C1 segment of cervical spinal cord (tissue), 14 donors: ENCODE measurements around the gene IFITM2.

Source experiments
- DNase-seq, 14 donors: peaks; one replicate each; lab custom pipeline; 2025; lab: John Stamatoyannopoulos, UW

IFITM2 gene

DNA sequence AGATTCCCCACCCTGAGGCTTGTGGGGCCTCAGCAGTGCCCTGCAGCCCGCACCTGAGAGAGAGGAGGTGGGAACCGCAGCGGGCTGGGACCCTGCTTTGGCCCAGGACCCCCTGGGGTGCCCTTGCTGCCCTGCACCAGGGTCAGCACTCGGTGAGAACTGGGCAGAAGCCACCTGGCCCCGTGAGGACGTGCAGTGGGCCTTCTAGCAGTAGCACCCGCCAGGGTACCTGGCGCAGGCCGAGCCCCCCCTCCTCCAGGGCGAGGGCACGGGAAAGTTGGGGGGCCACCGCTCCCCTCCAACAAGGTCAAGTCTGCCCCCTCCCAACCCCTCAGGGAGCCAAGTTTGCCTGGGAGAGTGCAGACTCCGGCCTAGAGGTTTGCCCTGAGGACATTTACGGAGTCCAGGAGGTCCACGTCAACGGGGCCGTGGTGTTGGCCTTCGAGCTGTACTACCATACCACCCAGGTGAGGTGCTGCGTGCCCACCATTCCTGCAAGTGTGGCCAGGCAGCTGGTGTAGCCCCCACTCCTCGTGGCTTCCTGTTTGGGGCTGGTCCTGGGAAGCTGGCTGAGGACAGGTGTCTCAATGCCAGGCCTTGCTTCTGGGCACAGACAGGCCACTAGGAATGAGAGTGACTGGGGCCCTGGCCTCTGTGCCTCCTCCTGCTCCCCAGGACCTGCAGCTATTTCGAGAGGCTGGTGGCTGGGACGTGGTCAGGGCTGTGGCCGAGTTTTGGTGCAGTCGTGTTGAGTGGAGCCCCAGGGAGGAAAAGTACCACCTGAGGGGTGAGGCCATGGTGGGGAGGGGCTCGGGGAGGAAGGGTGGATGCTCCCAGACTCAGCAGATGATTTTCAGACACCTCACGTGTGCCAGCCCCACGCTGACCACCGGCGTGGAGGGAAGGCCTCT lies 15.2 kb upstream of the IFITM2 start:
- DNase-seq, result no peak

DNA sequence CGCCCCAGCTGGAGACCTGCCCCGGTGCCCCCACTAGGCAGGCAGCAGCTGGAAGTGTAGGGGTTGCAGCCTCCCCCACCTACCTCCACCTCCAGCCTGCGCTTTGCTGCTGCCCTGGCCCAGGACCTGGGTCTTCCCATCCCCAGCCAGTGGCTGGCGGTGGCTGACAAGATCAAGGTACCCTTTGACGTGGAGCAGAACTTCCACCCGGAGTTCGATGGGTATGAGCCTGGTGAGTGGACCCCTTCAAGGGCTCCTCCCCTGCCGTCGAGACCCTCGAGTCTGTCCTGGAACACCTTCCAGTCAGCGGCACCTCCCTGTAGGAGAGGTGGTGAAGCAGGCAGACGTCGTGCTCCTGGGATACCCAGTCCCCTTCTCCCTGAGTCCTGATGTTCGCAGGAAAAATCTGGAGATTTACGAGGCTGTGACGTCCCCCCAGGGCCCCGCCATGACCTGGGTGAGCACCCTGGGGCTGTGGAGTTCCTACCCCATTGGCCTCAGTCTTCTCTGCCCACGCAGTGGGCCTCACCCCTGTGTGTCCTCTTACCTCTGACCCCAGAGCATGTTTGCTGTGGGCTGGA lies 14.3 kb upstream of the IFITM2 start:
- no peak for DNase-seq

DNA sequence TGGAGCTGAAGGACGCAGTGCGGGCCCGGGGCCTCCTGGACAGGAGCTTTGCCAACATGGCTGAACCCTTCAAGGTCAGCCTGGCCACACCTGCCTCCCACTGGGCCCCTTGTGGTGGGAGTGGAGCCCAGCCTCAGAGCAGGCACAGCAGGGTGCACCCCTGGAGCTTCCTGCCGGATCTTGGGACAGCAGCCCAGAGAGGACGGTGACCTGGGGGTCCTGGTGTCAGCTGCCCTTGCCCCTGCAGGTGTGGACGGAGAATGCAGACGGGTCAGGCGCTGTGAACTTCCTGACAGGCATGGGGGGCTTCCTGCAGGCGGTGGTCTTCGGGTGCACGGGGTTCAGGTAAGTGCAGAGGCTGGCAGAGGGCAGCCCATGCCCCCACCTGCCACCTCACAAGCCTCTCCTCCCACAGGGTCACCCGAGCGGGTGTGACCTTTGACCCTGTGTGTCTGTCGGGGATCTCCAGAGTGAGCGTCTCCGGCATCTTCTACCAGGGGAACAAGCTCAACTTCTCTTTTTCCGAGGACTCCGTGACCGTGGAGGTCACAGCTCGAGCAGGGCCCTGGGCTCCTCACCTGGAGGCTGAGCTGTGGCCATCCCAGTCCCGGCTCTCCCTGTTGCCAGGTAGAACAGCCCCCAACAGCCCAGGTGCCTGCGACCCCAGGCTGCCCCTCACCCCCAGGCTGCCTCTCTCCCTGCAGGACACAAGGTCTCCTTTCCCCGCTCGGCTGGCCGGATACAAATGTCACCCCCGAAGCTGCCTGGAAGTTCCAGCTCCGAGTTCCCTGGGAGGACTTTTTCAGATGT lies 13.6 kb upstream of the IFITM2 start:
- no peak for DNase-seq

DNA sequence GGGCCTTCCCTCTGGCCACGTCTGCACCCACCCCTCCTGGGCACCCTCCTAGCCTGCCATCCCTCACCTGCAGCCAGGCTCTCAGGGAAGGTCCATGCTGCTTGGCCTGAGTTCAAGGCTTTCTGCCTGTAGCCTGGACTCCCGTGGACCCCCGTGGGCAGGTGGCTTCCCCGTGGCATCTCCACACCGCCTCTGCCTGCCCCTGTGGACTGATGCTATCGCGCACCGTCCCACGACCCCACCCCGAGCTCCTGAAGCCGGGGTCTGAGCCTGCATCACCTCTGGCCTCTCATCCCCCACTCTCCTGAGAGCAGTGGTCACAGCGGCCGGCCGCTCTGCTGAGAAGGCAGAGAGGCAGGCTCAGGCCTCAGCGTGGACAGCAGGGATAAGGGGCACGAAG lies 12.8 kb upstream of the IFITM2 start:
- no peak for DNase-seq

DNA sequence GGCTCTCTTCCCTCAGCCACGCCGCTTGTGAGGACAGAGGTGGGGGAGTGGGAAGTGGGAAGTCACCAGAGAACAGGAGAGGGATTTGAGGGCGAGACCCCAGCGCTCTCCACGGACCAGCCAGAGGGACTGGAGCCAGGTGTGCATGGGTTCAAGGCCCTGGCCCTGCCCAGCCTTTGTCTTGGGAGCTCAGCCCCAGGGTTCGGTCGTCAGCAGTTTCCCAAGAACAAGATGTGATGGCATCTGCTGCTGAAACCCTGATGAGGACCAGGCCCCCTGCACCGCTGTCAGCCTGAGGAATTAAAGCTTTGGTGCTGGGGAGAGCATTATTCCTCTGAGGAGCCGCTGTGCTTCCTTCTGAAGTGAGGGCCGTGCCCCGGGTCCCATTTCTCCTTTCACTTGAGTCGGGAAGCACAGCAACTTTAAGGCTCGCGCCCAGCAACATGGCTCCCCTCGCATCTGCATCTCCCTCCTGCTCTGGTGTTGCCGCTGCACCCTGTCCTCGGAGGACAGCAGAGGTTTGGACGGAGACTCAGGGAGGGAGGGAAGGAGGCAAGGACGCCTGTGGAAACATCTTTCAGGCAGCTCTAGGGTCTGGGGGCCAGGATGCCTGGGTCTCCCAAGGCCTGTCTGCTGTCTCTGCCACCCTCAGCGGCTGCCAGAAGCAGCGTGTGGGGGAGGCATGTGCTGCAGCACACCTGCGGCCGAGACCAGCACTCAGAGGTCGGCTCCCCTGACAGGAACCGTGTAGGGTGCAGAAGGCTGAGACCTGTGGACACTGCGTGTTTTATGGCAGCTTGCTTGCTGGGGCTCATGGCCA lies 12.1 kb upstream of the IFITM2 start:
- DNase-seq, result no peak

DNA sequence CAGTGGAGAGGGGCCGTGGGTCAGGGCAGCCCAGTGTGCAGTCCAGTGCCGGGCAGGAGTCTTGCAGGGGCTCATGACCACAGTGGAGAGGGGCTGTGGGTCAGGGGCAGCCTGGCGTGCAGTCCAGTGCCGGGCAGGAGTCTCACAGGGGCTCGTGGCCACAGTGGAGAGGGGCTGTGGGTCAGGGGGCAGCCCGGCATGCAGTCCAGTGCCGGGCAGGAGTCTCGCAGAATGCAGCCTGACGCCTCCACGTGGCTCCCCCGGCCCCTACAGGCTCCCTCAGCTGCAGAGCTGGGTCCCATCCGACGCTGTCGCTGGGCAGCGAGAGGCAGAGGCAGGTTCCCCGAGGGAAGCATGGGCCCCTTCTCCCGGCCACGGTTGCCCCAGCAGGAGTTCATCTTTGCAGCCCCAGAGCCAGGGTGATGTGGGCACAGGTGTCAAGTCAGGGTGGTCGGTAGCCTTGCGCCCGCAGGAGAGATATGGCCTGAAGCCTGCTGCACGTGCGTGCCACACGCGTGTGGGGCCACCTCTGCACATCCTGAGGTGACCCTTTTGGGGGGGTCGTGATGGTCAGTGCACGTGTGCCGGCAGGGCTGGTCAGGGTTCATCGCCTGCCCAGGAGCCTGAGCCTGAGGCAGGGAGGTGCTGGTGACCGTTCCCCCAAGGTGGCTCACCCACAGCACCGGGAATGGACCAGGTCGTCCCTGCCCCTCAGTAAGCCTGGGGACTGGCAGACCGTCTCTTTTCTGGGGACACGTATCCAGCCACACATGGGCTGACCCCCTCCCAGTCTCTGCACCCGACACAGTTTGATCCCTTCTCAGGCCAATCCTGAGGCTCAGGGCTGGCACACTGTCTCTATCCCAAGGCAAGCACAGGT lies 11.2 kb upstream of the IFITM2 start:
- no peak for DNase-seq

DNA sequence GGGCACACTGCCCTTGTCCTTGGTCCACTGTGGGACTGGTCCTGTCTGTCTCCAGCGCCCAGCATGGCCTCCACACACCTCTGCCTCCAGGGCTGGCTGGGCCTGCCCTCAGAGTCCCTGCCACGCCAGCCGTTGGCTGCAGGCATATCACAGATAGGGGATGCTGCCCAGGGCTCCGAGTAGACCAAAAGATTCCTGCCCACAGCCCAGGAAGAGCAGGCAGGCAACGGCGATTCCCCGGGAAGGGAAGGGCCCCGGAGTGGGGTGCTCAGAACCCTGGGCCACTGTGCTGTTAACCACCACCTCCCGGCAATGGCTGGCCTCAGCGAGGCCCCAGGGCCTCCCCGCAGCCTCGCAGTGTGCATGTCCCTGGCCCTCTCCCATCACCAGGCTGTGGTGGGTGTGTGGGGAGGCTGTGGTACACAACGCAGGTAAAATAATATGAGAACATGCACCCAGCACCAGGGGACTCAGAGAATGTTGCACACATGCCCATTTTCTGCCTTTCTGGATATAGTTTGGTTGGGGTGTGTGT lies 10.5 kb upstream of the IFITM2 start:
- no peak for DNase-seq

DNA sequence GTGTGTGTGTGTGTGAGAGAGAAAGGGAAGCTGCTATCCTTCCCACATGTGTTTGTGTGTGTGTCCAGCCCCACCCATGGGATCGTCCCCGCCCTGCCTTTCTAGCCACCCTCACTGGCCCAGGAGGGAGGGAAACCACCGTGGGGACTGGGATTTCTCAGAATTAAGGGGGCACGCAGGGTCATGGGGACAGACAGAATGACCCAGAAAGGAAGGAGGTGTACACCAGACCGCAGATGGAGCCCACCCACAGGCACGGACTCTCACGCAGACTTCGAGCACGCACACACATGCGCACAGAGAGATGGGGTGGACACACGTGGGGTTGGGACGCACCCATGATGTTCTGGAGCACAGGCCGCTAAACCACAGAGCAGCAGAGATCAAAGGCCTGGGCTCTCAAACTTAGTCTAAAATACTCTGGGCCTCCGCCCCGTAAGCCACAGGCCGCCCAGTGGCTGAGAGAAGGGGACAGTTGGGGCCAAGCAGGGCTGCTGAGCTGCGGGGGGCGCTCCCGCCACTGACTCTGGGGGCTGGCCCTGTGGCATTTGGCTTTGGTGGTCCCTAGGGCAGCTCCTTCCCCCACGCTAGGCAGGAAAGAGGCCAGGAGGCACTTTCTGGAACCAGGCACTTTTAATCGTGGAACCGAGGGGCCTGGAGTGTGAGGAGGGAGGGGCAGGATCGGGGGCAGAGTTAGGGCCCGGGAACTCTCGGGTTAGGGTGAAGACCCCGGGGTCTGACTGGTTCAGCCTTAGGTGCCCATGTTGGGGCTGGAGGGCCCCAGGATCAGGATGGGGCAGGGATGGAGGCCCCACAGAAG lies 9.8 kb upstream of the IFITM2 start:
- no peak for DNase-seq

DNA sequence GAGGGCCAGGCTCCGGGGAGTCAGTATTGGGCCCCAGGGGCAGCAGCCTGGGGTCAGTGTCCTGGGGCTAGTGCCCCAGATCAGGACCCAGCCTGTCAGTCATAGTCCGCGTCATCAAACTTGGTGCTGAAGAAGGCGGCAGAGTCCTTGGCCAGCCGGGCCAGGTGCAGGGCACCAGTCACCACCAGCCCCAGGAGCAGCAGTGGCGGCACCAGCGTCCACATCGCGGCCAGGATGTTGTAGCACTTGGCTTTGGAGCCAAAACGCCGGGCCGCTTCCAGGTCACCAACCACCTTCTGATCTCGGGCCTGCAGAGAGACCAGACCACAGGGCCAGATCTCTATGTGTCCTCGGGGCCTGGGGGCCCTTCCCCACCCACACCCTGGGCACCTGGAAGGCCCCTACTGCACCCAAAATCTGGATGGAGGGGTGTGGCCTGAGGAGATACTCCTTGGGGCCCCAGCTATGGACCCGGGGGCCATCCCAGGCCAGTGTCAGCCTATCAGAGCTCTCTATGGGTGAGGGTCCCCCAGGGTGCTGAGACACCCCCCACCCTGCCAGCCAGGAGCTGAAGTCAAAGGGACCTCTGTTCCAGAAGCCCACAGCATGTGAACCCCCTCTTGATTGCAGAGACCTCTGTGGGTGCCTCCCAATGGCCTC lies 9.1 kb upstream of the IFITM2 start:
- no peak for DNase-seq

DNA sequence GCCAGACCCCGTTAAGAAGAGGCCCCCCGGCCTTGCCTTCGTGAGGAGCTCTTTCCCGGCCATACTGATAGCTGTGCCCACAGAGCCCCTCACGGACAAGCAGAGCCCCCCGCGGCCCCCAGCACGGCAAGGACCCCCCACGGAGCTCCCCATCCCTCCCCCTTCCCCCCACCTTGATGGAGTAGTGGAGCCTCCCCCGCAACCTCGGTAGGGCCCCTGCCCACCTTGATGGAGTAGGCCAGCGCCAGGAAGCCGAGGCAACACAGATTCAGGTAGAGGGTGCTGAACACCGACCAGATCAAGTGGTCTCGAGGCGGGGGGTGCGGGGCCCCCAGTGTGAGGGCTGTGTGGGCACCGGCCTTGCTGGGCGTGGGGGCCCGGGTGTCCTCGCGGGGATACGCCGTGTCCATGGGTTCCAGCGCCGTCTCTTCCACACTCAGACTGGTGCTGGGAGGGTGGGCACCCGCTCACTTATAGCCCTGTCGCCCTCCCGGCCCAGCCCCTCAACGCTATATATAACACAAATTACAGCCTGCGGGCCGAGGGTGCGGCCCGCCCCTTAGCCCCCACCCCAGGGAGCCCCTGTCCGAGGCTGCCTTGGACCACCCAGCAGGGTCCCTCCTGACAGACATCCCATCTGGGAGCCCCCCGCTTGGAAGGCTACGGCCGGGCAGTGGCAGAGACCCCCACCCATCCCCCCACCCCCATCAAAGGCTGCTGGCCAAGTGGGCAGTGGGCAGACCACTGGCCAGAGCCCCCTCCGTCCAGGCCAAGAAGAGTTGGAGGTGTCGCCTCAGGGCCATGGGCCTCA lies 8.3 kb upstream of the IFITM2 start, which contains the start of gene IFITM5:
Gene IFITM5 (minus strand): TSS at position 446 of the 811 bp plus-strand sequence. CDS start 36 bp downstream, at position 410.
- DNase-seq, result no peak

DNA sequence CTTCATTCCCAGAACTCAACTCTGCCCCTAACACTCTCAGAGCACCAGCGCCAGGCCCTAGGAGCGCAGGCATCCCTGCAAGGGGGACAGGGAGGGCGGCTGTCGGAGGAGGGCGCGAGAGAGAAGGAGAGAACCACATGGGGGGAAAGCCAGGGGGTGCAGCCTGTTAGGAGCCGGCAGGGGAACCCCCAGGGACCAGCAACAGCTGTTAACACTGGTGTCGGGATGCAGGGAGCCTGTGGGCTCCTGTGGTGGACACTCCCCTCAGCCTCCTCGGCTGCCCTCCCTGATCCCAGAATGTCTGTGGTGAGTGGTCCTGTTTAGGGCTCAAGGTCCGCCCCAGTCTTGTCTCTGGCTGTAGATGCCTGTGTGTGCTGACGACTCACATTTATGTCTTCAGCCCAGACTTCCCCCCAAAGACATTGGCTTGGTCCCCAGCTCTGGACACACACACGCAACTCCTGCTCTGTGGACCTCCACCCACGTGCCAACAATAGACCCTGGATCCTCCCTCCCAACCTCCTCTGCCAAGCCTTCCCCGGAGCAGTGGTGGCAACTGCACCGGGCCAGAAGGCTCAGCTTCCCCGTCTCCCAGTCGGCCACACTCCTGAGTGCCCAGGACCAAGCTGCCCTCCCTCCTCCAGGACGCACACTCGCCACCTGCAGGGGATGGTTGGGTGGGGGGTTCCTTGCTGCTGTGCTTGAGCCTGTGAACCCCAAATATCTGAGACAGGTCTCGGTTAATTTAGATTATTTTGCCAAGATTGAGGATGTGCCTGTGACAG lies 7.5 kb upstream of the IFITM2 start:
- no peak for DNase-seq

DNA sequence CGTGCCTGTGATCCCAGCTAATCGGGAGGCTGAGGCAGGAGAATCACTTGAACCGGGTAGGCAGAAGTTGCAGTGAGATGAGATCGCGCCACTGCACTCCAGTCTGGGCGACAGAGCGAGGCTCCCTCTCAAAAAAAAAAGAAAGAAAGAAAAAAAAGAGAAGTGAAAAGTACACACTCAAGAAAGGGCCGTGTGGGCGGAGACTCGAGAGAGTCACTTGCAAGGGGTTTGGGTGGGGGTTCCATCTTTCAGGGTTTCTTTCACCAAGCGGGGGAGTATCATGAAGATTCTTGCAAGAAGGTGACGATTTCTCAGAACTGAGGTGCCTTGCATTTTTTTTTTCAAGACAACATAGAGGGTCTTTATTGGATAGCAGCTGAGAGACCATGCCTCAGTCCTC lies 4.3 kb upstream of the IFITM2 start:
- DNase-seq, result no peak

DNA sequence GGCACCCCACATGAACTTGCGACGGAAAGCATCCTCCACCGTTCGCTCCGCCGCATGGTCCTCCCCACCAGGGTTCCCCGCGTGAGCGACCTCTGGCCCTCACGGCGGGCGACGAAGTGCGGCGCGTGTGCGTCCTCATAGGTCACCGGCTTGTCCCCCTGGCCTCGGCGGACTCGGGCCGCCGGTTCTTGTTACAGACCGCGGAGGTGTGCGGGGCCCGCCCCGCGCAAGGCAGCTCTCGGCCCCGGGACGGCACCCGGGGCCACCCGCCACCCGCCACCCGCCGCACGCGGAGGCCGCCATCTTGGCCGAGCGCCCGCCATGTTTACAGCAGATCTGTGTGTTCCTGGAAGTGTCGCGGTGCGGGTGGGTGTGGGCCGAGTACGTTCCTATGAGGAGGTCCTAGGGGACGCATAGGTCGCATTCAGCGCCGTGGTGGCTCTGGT lies 3.5 kb upstream of the IFITM2 start:
- DNase-seq, result no peak

DNA sequence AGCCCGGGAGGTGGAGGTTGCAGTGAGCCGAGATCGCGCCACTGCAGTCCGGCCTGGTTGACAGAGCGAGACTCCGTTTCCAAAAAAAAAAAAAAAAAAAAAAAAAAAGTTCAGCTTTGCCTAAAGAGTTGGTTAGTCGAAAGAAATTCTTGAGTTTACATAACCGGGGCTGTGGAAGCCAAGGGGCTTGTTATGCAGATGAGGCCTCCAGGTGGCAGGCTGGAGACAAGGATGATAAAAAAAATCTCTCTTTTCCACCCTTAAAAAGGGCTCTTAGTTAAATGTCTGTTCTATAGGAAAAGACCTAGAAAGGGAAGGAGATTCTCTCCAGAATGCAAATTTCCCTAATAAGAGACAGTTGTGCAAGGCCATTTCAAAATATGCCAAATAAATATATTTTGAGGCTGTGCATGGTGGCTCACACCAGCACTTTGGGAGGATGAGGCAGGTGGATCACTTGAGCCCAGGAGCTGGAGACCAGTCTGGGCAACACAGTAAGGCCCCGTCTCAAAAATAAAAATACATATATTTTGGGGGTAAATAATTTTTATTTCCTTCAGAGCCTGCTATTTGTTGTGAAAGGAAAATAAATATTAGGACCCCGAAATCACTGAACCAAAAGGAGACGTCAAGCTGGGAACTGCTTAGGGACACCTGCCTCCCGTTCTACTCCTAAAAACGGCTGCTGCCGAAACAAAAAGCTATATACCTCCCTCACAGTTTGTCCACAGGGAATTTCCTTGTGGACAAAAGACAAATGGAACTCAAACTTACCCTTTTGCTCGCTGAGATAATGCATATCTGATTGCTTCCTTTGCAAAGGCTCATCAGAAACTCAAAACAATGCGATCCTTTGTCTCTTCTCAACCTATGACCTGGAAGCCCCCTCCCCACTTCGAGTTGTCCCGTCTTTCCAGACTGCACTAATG lies 2.4 kb upstream of the IFITM2 start:
- no peak for DNase-seq

DNA sequence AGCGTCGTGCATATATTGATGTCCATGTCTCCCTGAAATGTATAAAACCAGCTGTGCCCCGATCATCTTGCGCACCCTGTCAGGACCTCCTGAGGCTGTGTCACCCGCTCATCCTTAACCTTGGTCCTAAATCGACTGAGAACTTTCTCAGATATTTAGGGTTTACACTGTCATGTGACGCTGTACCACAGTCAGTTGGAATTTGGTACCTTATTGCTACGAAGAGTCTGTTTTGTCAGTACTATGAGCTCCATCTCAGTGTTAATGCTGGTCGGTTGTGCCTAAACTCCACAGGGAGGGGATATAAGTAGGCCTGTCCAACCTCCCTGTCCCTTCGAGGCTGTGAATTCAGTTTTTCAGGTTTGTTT lies 1.8 kb upstream of the IFITM2 start:
- DNase-seq, result no peak
